H4 (cell line): ENCODE results near the gene RAPGEF4. TPM values are rescaled to one million over a fixed set of nuclear protein-coding genes. Genes with fewer than 3 reads are reported as not detected.

Experiments
- DNase-seq: peaks from one replicate; pipeline ENCODE4 v3.0.0-alpha.2; 2015; ENCODE audit warnings: low spot score
- total RNA-seq: library from RNA; depleted of rRNA; stranded (reverse); fragments of >200 nt; shearing (Covaris generic); gene quantifications from 2 replicates; pipeline ENCODE4 v1.2.3, GENCODE V29; 2014

Gene RAPGEF4
- total RNA-seq, 1 experiment from 2014 or later = 1.7 TPM

- DNase-seq = no peak
Observed at GRCh38 chr2:172823261-172823850, 87.7 kb downstream of the RAPGEF4 start.

DNA sequence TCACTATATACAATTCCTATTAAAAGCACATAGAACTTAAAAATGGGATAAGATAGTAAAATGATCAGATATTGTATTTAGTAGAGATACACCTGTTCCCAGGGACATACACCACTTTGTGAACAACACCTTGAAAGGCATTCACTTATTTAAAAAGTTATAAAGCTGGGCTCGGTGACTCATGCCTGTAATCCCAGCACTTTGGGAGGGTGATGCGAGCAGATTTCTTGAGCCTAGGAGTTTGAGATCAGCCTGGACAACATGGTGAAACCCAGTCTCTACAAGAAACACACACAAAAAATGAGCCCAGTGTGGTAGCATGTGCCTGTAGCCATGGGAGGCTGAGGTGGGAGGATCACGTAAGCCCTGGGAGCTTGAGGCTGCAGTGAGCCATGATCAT, 90.9 kb downstream of the RAPGEF4 start:
- no peak for DNase-seq

GRCh38 chr2:172829229-172829628, 93.6 kb downstream of the RAPGEF4 start:
- DNase-seq = no peak

- no peak for DNase-seq
Observed at GRCh38 chr2:172830482-172830881, 94.8 kb downstream of the RAPGEF4 start.

GRCh38 chr2:172833898-172834297, 98.3 kb downstream of the RAPGEF4 start:
- no peak for DNase-seq

DNA sequence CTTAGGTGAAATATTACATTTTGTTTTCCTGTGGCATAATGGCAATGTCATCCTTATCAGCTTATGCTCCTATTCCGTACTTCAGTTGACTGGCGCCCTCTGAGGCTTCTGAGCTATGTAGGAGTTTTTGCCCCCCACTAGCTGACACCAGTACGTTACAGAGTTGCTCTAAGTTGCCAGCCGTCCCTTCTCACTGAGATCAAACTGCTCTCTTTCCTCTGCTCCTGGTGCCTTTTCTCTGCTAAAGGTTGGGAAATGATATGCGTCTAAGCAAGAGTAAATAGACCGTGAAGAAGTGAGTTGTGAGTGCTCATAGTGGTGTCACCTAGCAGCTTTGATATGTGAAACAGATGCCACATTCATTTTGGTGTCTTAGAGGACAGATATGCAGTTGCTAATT, 99.2 kb downstream of the RAPGEF4 start:
- no peak for DNase-seq

DNA sequence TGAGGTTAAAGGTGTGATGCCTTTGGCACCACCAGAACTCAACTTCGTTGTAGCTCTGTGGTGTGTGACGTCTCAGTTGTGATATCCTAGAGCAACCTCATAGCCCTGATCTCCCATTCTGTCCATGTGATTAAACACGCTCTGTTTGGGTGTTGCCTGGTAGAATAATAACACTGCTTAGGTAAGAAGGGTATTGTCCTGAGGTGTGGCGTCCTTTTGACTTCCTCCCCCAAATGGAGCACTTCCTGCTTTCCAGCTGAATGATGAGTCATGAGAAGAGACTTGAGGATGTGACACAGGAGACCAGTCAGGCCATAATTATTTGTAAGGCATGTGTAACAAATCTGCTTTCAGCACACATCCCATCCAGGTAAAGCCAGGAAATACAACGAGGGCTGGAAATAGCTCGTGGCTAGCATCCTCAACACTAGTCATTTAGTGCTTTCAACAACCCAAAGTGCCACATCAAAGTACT, 100.7 kb downstream of the RAPGEF4 start:
- peak; percentile 77 for DNase-seq

GRCh38 chr2:172836827-172837226, 101.2 kb downstream of the RAPGEF4 start:
- no peak for DNase-seq

- DNase-seq = no peak
Observed at GRCh38 chr2:172839446-172839845, 103.8 kb downstream of the RAPGEF4 start.

GRCh38 chr2:172842511-172843265, 107.0 kb downstream of the RAPGEF4 start:
- no peak for DNase-seq

- no peak for DNase-seq
Observed at GRCh38 chr2:172843266-172843582, 107.6 kb downstream of the RAPGEF4 start.

GRCh38 chr2:172843902-172844715, 108.5 kb downstream of the RAPGEF4 start:
- no peak for DNase-seq

DNA sequence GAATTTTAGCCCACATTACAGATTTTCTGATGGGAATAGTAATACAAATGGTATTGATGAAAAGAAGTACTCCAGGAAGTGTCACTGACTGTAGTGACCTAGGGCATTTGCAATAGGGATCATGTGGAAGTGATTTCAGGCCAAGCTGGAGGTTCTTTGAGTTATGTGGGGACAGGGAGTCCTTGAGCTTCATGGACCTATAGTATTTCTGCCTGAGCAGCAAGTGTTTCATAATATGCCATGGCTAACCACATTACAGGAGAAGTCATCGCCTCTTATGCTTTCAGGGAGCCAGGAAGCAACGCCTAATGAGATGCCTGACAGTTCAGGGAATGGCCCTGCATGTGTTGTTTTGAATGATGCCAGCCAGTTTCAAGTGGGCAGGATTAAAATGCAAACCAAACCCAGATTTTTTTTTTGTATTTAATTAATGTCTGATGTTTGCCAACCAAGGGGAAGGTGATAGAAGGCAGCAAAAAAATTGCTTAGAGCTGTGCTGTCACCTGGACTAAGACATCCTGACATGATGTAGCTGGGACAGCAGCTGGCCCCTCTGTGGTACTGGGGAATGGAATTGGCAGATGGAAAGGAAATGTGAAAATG, 109.5 kb downstream of the RAPGEF4 start:
- DNase-seq = no peak

- no peak for DNase-seq
Observed at GRCh38 chr2:172846551-172846950, 110.9 kb downstream of the RAPGEF4 start.

GRCh38 chr2:172847188-172847587, 111.5 kb downstream of the RAPGEF4 start:
- DNase-seq = no peak

- no peak for DNase-seq
Observed at GRCh38 chr2:172848519-172848918, 112.9 kb downstream of the RAPGEF4 start.

DNA sequence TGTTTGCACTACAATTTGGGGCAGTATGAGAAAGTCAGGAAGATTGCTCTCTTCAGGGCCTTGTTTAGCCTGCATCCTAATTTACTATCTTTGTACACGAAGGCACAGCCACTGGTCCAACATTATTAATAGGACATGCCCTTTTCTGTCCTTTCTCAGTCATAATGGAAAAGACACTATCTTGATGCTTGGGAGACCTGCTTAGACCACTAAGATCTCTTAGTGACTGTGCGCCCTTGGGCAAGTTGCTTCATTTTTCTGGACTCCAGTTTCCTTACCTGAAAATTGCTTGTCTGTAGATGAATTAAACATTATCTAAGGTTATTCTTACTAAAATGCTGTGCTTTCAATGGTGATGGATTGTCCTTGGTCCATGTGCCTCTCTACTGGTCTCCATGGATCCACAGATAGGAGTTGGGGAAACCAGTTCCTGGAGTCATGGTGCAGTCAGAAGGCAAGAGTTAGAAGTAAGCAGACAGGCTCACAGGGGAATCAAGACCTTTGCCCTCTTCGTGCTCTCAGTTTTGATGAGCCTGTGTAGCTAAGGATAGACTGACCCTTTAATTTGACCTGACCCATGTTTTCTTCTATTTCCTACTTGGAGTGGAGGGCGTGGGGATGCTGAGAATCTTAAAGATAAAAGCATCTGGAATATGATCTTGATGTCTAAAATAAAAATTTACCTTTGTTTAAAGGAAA, 114.0 kb downstream of the RAPGEF4 start:
- DNase-seq = no peak

GRCh38 chr2:172855588-172855987, 119.9 kb downstream of the RAPGEF4 start:
- DNase-seq = no peak

DNA sequence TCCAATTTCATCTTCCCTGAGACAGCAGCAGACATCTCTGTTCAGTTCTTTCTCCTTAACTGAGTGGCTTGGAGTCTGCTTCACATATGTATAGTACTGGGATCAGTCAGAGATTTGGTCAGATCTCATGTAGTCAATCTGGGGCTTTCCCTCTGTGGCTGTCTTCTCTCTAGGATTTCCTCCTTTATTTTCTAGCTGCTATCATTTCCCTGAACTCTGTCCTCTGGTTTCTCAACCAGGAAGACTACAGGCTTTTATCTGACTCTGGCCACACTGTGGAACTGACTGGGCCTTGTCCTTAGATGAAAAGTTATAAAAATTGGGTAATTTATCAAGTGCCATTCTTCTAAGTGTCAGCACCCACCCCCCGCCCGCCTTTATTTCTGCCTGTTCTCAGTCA, 121.0 kb downstream of the RAPGEF4 start:
- no peak for DNase-seq

GRCh38 chr2:172858473-172858745, 122.8 kb downstream of the RAPGEF4 start:
- DNase-seq = no peak

GRCh38 chr2:172859581-172860335, 124.1 kb downstream of the RAPGEF4 start:
- no peak for DNase-seq
